Middle frontal gyrus (tissue), 1 donor: Measurements from ENCODE around the gene PARD3B.

Experiments used
- DNase-seq: peaks from one replicate; pipeline ENCODE4 v3.0.0-alpha.2; 2015; ENCODE audit warnings: low spot score; ENCODE audit errors: extremely low spot score

Gene PARD3B

DNA sequence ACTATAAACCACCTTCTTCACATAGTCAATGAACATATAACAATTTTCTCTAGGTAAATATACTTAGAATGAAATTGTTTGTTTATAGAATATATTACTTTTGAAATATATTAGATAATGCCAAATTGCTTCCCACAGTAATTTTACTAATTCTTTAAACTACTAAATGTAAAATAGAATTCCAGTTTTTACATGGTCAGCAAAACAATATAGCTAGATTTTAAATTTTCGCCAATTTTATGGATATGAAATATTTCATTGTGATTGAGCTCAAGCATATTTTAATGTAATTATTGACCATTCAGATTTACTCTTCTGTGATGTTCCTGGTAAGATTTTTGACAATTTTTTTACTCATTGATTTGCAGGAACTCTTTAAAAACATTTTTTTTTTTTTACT is 444.6 kb downstream of the PARD3B start:
- no peak for DNase-seq

DNA sequence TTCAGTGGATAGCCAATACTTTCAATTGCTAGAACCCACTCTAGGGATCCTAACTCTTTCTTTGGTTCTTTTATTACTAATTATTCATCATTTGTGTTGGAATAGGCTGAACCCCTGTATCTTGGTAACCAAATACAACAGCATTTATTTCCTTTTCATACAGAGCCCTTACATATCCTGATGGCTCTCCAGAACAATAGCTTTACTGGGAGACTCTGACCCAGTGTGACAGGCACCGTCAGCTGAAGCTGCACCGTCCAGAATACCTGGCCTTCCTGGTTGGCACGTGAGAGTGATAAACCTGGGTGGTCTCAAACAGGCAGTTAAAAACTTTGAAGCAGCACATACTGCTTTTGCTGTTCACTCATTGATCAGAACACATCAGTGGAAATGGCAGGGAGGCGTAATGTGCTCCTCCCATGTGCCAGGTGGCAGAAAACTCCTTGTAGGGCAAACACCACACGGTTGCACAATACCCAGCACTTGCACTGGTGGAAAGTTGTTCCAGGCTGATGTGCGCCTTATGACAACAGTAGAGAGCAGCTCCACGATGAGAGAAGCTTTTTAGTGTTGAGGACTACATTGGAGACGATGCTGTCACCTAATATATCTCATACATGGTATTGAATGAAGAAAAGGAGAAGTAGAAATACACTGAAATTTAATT is 456.2 kb downstream of the PARD3B start:
- DNase-seq, result no peak

DNA sequence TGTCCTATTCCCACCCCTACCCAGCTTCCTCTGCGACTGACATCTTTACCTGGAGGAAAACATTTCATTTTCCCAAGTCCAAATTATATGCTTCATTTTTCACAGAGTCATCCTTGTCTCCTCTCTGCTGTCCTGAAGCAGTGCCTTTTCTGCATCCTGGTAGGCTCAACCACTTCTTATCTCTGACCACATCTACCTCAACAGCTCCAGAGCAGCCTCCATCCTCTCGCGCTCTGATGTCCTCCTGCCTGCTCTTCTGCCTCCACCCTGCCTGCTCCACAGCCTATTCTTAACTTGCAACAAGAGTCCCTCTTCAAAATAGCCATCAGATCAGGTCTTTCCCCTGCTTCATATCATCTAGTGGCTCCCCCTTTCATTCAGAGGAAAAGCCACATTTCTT is 457.1 kb downstream of the PARD3B start:
- no peak for DNase-seq

DNA sequence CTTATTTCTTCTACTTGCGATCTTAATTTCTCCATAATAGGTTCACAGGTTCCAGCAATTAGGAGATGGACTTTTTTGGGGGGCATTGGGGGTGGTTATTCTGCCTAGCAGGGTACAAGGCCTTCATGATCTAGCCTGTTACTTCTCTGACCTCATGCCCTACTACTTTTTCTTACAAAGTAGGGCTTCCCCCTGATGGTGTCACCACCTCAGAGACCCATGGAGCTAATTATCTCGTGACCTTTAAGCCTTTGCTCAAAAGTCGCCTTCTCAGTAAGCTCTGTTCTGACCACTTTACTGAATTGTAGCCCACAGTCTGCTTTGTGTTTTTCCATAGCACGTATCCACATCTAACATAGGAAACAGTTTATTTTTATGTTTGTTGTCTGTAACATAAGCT is 458.0 kb downstream of the PARD3B start:
- DNase-seq, result no peak

DNA sequence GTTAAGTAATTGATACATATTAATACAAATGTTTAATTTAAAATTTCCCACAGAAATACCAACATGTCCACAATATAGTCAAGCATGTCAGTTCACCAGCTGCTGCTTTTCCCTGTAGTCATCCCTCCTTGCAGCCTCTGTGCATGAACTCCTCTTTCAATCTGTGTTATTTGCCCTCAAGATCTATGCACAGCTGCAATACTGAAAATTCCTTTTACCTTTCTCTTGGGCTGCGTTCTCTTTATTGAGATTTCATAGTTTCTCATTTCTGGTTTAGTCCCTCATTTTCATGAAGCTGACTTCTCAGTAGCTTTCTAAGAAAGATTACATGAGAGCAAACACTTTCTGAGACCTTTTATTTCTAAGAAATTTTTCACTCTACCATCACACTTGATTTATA is 464.9 kb downstream of the PARD3B start:
- no peak for DNase-seq

DNA sequence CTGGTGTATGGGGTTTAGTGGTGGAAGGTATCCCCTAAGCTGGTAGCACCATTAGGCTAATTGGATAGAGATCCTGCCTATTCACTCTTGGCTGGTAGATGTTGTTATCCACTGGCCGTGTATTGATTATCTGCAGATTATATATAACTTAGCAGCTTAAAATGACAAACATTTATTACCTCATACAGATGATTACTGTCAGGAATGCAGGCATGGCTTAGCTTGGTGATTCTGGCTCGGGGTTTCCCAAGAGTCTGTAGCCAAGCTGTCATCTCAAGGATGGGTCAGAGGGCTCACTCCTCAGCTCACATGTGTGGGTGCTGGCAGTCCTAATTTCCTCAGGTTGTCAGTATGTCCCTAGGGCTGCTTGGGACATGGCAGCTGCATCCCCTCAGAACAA is 465.8 kb downstream of the PARD3B start:
- no peak for DNase-seq

DNA sequence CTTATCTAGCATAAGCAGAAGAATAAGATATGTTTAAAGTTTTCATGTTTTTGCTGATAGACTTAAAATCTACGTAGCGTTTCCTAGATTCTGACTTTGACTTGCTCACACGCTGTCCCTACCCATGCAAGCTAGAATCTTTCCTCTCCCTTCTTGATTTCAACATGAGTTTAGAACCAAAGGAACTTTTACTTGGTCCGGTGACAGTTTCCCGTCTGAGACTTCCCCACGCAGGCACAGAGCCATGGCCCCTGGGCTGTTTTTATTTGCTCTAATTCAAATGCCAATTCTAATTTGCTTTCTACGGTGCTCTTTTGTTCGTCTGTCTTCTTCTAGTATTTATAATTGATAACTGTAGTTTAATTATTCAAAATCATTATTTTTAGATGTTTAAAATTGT is 467.7 kb downstream of the PARD3B start:
- DNase-seq, result no peak

DNA sequence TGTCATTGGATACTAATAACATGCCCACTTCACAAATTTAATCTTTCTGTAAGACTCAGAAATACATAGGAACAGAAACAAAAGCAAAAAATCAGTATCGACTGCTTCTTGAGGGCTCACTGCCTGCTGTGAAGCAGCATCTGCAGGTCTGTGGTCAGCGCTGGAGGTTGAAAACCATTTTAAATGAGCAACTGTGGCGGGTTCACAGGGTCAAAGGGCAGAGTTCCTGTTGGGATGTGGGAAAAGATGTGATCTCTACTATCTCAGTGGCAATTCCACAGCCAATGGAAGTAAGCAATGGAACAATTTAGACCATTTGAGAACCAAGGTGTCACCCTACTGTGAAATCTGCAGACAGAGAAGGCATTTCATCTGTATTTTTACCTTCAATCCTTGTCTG is 468.3 kb downstream of the PARD3B start:
- no peak for DNase-seq

DNA sequence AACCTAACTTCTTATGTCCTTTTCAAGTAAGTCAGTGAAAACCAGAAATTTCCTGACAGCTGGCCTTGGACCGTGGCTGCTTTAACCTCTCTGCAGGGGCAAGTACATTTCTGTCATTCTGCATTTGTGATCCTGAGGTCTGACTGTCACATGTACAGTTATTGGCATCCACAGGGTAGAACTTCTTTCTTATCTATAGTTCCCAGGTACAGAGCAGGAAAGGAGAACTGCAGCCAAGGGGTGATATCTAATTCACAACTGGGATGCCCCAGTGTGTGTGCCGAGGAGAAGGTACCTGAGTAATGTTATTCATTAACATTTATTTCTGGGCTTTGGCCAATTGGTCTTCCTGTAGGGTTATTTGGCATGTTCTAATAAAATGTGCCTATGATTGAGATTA is 468.9 kb downstream of the PARD3B start:
- DNase-seq, result no peak

DNA sequence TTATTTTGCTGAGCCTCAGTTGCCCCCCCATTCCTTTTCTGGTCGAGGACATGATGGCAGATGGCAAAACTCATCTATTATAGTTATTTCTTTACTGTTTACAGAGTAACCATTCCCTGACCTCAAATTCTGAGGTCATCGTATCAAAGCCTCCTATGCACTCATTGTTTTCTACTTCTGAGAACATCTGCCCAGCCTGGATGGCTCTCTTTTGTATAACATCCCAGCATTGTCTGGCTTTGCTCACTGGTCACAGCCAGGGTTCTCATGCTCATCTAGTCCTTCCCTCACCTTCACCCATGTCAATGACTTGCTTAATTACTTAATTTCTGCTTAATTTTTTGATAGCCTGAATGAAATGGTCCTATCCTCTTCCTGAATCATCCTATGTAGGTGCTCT is 472.1 kb downstream of the PARD3B start:
- no peak for DNase-seq

DNA sequence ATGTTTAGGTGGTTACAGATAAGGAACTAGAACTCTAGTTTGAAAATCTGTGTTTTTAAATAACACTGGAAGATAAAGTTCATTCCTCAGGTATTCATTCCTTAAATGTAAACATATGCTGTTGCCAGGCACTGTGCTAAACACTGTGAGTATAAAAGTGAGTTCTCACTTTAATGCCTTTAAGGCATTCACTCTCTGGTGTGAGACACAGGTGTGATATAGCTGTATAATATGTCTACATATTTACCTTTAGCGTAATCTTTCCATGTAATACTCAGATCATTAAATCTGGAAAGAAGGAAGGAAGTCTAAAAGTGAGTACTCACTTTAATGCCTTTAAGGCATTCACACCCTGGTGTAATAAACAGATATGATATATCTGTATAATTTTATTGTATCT is 472.6 kb downstream of the PARD3B start:
- no peak for DNase-seq

DNA sequence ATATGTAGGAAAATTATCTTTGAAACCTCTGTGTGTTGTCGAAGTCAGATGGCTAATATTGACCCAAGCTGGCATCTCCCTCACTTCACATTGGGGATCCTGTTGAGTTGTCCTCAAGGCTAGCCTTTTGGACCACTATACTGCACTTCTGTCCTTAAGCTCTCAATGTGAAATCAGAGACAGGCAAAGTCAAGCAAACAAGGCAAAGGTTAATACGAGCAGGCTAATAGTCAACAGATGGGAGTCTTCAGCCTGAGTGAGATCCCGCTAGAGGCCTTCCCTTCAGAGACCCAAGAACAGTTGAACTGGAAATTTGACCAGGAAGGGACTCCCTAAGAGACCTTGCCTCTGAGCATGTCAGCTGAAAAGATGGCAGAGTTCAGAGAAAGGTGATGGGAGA is 475.4 kb downstream of the PARD3B start:
- DNase-seq, result no peak

DNA sequence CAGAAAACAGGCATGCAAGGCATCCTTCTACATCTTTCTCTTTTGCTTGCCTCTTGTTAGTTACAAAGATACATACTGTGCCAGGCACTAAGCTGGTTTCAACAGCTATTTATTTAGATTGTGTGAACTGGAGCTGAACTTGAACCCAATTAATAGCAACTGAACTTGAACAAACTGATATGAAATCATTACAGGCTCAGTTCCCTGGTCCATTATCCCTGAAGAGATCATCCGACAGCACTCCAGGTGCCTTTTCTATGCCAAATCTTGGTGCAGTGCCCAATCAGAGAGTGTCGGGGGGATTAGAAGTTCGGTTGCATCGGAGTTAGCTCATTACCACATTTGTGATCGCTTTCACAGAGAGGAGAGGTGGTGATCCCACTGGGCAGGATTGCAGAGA is 477.6 kb downstream of the PARD3B start:
- no peak for DNase-seq

DNA sequence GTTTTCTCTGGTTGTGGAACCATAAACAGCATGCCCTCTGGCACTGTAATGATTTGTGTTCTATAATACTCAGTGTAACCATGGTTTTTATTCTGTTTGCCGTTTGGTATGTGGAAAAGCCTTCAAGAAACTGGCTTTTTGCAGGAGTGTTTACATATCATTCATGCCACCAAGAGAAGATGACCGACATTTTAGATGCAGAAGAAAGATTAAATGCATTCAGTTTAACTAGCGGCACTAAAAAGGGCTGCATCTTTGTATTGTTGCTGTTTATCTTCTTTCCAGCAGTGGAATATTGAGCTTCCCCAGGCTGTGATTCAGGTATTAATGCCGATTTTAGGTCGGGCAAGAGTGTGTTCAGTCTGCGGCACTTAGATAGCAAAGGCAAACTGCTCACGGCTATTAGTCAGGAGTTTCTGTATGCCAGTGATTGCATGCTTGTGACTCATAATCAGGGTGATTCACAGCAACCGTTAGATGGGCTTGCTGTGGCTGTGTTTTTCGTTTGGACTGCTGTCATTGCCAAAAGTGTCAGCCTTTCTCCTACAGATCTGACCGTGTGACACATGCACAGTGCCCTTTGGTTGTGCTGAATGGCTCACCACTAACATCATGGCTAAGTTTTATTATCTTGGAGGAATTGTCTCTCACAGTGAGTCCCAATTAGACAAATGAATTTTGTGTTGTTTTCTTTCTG is 479.7 kb downstream of the PARD3B start:
- DNase-seq, result no peak

DNA sequence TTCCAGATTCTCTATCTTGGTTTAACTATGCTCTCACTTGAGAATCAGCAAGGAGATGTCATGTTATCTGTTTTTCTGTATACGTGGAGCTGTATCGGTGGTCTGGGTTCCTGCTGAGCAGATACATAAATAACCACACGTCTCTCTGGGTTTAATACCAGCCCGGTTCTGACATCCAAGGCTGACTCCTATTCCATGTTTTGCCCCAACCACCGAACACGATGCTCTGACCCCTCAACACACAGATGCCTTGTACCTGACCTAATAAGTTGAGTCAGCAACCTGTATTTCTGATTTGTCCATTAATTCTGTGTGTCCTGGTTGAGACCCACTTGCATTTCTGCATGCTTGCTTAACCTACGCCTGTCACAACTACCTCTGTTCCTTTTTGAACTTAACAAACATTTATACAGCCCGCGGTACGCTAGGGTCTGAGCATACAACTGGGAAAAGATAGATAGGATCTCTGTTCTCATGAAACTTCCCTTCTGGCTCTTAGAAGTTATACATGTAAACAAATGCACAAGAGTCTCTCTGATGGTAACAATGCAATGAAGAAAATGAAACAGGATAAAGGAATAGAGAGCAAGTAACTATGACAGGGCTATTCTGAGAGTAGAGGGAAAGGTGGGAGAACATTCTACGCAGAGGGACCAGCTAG is 480.4 kb downstream of the PARD3B start:
- no peak for DNase-seq

DNA sequence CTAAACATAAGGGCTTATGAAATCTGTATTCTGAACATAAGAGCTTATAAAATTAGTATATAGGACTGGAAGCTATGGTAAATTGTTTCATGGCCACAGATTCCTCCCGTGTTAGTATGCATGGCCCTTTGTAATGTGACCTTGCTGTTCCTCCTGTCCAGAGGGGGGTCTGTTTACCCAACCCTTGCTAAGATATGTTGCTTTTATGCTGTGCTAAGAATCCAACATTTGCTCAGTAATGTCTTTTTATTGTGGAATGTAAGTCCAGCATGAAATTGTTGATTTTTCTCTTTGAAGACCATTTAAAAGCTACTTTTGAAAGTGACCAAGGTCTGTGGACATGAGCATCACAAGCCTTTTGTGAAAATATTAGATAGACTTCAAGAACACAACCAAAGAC is 485.4 kb downstream of the PARD3B start:
- DNase-seq, result no peak

DNA sequence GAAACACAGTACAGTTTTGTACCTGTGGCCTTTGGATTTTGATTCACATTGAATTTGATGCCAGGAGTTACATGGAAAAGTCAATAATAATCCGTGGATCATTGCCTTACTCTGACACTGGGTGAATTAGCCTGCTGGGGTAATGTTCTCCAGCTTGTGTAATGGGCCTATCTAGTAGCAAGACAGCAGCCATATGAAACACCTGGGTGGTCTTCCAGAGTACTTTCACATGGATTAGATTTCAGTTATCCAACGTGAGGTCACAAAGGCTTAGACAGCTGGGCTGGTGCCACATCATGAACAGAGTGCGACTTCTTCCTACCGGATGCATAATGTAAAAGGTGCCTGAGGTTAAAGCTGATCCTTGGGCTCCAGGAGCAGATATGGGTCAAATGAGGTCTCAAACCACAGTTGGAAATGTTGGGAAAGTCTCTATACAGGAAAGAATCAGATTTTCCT is 486.8 kb downstream of the PARD3B start:
- DNase-seq, result no peak

DNA sequence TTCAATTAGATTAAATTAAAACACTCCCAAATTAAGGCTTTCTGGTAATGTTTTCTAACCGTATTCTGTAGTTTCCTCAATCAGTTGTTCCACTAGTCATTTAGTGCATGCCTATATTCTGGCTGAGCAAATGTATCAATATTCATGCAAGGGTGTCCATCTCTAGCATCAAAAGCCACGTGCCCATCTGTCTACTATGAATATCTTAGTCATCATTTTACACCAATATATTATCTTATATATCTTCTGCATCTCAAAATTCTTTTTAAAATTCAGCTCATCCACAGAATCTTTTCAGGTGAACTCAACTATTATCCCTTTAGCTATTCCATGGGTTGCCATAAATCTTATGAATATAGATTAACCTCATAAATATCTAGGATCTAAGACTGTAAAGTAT is 488.2 kb downstream of the PARD3B start:
- DNase-seq, result no peak

DNA sequence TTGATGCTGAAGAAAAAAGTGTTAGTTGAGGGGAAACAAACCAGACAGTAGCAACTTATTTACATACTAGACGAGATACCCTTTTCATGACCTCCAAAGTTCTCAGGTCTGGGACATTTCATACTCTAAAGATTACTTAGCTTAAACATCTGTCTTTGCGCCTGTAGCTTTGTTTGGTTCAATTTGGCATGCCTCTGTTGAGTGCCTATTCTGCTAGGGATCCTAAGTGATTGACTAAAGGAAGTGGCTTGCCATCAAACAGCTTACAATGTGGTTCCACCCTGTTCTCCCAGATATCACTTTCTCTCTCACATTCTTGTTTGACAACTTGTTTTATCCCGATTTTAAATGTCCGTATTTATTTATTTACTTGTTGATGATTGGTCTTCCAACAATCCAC is 488.8 kb downstream of the PARD3B start:
- no peak for DNase-seq

DNA sequence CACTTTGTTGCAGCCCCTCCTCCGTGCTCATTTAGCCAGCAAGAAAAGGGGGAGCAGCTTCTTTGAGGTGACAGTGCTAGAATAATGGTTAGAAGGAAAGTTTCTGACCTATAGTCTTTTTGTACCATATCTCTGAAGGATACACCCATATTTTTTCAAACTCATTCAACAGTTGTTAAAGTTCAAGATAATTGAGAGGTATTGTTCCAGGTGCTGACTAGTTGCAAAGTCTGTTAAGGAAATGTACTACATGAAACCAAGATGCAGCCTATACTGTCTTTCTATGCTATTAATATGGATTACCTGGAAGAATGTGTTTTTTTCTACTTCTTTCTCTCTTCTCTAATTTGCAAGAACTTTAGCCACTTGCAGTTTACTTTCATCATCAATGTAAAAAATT is 495.0 kb downstream of the PARD3B start:
- DNase-seq, result no peak

DNA sequence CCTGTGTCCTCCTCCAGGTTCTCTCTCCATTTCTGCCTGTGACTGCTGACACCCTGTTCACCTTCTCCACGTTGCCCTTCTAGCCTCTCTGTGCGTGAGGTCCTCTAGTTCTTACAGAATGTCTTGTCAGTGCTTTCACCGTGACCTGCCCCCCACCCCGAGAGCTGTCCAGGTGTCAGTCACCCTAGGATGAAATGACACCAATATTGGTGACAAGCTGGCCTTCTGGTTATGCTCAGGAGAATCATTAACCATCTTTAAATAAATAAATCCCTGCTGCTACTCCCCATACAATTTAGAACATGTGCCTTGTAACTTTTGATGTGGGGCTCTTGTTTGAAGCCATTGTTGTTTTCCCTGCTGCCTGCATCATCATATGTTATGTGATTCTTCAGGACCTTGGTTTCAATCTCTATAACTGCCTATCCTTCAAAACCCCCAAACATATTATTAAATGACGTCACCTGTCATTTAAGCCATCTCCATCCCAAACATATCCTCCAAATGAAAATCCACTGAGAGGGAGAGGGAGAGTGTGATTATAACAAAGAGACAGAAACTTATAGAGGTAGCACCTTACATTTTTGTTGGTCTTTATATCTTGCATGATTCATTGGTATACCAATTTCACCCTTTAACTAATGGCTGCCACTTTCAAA is 496.3 kb downstream of the PARD3B start:
- no peak for DNase-seq

DNA sequence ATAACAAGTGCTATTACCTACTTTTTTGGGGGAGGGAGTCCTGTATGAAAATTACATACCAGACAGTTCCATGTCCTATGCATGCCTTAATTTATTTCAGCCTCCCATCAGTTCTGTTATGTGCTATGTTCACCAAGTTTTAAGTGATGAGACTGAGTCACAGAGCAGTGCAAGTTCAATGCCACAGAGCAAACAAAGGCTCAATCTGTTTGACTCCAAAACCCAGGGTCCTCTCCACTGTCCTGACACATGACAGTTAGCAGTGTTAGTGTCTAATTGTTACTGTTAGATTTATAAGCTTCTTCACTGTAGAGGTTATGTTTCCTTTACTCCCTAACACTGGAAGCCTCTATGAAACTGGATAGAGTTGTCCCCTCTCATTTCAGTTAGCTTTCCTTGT is 498.0 kb downstream of the PARD3B start:
- DNase-seq, result no peak
